GM19324 (cell line): ENCODE measurements around the gene PANX3.

Source experiments
- ATAC-seq: cut with Tn5 transposase; IDR thresholded peaks from one replicate; pipeline ENCODE4 v1.9.1; 2021; ENCODE audit warnings: mild to moderate bottlenecking, moderate library complexity; ENCODE audit not compliant: unreplicated experiment, low FRiP score

Gene PANX3

DNA sequence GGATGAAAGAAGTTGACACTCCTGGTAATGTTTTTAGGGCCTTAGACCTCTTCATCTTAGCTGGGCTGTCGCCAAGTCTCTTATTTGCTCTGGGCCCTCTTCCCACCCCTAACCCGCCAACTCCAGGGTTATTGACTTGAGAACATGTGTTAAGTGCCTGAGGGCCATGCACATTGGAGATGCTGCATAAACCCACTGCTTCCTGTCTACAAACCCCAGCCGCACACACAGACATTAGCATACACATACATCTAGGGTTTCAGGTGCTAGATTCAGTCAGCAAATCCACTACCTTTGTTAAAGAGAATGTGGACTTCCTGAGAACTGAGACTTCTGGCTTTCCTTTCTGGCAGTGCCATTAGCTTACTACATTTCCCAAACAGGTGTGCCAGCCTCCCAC, 817 bp downstream of the PANX3 start:
- no peak for ATAC-seq

DNA sequence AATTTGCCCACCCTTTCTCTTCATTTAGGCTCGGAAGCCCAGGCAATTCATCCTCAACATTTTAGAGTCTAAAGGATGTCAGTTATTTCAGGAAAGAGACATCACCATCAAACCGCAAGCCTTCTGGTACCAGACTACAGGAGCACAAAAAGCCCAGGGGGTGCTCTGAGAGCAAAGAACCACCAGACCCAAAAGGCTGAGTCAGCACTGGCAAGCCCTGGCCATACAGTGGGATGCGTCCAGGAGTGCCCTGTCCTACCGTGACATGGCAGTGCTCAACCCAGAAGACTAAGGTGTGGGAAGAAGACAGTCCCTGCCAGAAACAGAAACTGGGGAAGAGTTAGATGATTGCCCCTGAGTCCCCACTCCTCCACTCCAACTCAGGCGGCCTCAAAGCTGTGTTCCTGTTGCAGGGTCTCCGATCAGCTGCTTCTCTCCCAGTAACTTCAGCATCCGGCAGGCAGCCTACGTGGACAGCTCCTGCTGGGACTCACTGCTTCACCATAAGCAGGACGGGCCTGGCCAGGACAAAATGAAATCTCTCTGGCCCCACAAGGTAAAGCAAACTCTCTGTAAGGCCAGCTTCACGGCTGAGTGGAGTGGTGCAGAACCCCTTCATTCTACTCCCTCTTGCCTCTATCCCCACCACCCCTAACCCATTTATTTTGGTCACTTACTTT, 1.5 kb downstream of the PANX3 start:
- no peak for ATAC-seq

DNA sequence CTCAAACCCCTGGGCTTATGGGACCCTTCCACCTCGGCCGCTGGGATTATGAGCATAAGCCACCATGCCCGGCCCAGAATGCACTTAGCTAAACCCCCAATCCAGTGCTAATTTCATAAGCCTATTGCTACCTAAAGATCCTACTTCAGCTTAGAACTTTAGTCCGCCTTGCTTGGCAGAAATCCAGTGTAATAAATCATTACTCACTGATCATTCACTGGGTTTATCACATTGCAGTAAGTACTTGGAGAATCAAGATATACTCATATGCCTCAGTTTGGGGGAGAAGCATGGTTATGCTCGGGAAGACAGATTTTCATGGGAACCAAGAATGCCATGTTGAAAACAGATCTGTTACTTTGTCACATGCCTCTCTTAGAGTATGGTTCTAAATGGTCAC, 7.6 kb downstream of the PANX3 start:
- ATAC-seq: no peak

DNA sequence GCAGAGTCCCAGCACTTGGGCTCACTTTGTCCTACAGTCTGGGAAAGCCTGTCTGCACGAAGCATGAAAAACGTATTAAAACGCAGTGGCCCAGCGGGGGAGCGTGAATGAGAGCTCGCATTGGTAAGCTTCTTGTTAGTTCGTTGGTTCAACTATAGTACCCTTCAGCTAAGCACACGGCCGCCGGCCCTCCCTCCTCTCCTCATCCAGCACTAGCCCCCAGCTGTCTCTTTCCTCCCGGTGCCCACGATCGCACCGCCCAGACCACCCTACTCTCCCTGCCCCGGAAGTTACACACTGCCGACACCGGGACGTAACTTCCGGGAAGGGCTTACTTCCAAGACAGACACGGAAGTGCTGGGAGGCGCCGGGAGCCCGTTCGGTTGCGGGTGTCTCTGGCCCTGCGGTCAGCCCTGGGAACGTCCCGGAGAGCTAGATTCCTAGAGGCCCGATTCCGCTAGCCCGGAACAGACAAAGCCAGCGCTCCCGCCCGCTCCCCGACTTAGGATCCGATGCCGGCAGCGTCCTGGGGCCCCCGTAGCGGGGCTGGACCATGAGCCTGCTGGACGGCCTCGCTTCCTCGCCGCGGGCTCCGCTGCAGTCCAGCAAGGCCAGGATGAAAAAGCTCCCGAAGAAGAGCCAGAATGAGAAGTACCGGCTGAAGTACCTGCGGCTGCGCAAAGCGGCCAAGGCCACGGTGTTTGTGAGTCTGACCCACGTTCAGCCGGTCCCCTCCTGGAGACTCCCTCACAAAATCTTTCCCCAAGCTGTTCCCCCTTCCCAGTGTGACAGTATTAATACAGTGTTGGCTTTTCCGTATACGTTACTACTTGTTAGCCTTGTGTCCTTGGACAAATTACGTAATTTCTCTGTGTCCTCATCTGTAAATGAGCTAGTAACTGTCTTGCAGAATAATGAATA, 11.6 kb downstream of the PANX3 start, which contains the start of gene TBRG1:
TBRG1 (plus strand) TSS at position 334 of the 921 bp plus-strand sequence; CDS start at position 554, 220 bp downstream.
- ATAC-seq: peak; percentile 98

DNA sequence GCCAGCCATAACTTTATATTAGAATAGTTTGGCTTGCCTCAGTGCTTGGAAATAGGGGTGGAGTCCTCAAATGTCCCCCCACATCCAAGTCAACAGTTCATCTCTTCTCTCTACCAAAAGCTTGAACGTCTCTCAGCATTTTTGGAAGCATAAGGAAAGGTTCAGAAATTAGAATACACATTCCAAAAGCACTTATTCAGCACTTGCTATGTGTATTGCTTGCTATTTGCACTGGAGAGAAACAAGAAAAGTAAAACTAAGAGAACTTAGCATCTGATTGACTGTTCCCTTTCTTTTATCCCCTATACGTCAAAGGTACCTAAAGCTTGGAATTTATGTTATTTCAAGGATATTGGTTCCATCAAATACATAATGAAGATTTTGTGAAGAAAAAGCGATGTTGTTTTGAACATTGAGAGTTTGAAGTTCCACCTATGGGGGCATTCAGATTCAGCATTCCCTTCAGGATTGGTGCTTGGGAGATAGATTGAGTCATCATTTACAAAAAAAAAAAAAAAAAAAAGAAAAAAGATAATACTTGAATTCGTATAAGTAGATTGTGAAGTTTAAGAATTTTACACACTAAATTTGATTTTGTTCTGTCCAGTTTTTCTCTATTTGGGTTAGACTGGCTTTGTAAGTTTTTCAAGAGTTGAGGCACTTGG, 12.8 kb downstream of the PANX3 start:
- ATAC-seq: no peak

DNA sequence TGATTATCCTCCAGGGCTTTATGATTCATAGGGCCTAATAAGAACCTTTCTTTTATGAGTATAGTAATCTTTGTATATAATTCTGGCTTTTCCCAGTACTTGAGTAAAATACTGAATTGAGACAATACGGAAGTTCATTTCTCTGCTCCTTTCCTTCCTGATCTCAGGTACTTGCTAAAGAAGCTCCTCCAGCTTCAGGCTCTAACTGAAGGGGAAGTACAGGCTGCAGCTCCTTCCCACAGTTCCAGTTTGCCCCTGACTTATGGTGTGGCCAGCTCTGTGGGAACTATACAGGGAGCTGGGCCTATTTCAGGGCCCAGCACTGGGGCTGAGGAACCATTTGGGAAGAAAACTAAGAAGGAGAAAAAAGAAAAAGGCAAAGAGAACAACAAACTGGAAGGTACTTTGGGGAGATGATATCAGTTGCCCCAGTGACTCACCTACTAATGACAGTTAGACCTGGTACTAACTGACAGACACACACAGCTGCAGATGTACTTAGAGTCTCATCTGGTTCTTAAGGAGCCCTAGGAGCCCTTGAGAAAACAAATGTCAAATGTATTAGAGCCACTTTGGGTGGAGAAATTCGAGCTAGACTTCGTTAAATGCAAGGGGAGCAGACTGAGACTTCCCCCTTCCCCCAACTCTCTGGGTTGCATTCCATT, 14.4 kb downstream of the PANX3 start:
- no peak for ATAC-seq

DNA sequence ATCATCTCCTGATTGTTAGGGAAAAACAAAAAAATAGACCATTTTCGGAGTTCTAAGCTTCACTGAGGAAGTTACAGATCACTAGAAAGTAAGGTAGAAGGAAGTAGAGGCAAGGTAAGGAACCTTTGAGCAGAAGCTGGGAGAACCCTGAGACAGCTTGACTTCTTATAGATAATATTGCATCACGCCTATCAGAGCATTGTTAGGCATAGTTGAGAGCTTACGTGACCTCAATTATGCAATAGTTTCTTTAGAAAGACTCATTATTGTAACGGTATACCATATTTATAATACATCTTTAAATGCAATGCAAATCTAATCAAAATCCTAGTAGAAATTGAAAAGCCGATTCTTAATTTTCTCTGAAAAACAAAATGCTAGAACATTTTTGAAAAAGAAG, 16.3 kb downstream of the PANX3 start:
- ATAC-seq: no peak

DNA sequence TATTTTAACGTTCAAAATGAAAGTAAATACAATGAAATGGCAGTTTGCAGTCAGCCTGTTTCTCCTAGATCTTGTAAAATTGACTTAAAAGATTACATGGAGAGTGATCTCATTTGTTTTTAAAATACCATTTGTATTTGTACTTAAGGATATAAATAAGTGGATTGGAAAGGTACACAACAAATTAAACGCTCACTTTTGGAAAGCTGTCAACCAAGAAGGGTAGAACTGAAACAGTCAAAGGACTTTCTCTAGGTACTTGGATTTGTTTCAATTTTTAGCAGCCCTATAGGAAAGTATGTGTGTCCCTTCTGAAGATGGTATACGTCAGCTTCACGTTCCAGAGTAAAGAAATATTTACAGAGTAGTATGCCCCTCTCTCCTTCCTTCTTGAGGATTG, 18.7 kb downstream of the PANX3 start:
- ATAC-seq: no peak

DNA sequence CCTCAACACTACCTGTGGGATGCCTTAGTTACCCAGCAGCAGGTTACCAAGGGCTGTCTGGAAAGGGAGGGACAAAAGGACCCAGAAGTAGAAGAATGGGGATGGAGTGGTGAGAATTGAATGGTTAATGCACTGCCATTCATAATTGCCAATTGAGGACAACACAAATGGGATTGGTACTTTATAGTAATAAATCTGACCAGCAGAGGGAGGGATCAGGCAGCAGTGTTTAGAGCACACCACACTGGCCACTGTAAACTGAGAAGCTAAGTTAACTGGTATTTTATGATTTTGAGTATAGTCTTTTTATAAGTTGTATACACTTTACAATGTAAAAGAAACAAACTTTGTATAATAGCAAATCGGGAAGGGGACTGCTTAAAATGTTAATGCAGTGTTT, 22.1 kb downstream of the PANX3 start:
- ATAC-seq: no peak

DNA sequence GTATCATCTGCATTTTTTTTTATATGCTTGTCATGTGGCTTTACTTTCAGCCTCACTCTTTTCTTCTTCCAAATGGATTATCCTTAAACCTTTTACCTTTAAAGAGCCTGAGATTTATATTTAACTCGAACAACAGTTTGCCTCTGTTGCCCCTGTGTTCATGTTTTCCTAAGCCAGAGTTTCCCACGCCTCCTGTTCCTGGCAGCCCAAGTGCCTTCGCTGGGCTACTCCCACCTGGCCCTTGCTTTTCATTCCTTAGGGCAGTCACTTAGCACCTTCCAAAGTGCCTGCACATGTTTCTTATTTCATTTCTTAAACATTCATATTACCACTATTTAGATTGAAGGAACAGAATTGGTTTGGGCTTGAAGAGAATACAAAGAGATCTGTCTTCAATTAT, 24.7 kb downstream of the PANX3 start:
- no peak for ATAC-seq

DNA sequence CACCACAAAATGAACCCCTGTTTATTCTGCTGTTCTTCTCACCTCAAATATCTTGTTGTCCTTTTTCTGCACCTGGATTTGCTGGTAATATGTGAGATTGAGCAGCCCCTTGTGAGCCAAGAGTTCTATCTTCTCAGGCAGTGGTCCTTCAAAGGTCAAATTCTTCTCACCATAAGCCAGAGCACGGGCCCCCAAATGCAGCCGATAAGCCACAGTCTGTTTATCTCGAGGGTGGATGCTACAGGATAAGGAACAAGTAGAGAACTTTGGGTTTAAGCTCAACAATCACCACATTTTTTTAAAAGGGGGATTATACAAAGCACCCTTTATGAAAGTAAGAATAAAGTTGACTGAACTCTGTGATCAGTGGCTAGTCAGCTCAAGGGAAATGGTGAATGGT, 27.3 kb downstream of the PANX3 start:
- ATAC-seq: no peak

DNA sequence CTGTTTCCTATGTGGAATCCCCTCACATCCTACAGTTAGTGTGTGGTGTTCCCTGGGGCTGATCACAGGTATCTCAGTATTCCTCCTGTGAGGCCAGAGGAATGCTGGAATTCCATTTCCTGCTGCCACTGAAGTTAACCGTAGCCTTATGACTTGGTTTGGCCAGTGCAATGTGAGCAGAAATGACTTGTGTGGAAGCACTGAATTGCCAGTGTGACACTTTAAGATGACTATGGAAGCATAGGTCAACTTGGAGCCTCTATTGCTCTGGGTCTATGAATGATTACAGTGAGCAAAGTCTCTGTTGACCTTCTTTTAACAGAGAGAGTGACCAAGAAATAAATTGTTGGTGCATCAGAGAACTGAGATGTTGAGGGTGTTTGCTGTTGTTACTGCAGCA, 28.0 kb downstream of the PANX3 start:
- ATAC-seq: no peak

DNA sequence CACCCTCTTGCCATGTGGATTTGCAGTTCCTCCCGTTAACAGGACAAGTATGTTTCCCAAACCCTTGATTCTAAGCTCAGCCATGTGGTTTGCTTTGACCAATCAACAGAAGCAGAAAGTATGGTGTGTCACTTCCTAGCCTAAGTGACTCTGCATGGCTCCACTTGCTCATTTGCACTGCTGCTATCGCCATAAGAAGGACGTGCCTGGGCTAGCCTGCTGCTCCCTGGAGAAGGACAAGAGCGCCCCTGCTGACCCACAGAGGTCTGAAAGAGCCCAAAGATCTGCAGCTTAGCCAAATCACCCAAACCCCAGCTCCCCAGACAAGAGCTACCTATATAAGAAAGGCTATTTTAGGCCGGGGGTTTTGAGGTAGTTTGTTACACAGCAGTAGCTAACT, 29.4 kb downstream of the PANX3 start:
- no peak for ATAC-seq

DNA sequence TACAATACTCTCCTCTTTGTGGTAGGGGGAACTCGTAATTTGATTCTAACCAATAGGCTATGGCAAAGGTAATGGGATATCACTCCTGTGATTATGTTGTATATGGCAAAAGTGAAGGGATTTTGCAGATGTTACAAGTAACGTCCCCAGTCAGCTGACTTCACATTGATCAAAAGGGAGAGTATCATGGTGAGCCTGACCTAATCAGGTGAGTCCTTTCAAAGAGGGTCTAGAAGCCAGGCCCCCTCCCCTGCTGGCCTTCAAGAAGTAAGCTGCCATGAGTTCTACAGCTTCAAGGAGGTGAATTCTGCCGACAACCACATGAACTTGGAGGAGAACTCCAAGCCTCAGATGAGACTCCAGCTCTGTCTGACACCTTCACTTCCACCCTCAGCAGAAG, 31.4 kb downstream of the PANX3 start:
- ATAC-seq: no peak

DNA sequence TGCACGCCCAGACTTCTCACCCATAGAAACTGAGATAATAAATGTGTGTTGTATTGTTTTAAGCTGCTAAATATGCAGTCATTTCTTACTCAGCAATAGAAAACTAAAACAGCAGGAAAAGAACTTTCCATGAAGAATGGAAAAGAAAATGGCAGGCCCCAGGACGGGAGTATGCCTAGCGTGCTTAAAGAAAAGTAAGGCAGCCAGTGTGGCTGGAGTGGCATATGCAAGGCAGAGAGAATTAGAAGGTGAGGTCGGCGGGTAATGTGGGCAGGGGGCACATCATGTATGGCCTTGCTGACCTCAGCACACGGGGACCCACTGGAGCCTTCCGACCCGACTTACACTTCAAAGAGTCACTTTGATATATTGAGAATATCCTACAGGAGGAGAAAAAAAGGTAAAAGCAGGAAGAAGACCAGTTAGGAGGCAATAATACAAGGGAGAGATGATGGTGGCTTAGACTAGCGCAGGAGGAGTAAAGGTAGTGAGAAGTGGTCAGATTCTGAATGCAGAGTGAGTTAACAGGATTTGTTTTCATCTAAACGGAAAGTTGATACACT, 31.9 kb downstream of the PANX3 start:
- ATAC-seq: no peak

DNA sequence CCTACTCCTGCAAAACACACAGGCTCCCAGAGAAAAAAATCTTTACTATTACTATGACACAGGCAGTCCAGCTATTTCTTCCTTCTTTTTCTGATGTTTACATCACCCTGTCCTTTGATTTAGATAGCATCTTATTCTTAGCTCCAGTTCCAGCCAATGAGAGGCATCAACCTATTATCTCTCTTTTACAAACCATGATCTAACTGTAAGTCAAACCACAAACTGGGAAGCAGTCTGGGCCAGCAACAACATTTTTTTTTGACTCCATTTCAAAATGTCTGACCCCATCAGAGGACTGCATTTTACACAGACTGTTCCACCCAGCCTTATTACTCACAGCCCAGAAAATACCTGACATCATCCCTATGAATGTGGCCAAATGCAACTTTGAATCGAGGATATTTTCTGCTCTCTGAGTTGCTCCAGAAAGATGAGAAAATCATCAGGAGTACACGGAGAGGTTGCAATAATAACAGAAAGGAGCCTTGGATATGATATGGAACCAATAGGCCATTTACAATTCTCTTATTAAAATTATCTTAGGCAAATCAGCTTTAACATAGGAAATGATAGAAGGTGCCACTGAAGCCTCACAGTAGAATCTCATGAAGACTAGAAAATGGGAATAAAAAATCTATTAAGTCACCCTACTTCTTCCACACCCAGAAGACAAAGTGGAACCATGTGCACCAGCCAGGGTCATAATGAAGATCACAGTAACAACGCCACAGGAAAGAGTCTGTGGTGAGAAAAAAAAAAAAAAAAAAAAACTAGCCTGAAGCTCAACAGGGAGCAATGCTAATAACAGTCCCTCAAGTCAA, 32.6 kb downstream of the PANX3 start:
- ATAC-seq: no peak

DNA sequence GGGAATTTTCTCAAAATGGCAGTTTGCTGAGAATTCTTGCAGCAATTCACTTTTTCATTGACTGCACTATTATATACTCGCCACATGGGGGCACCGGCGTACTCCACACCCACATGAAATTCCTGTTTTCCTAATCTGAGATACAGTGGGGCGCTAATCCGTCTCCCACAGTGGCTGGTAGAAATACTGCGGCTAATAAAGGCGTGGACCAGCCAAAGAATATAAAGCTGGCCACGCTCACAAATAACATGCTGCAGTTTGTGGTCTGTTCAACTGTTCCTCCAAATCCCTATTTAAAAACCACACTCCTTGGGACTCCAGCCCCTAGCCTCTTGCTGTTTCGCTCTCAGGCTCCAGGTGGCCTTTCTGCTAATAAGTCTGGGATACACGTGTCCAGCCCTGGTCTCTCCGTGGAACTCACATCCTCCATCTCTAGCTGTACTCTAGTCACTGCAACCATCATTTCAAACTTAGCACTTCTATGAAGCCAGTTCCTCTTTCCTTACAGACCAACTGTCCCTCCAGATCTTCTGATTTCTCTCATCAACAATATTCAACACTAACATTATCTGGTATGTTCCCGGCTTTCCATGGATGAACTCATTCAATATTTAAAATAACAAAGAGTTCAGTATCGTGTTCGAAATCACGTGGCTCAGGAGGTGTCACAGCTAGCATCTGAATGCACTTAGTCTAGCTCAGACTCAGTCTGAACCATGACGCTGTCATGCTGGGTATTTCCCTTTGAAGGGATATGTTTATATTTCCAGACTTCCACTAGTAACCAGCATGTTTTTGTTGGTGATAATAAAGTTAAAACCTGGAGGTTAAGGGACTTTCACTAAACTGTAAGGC, 33.4 kb downstream of the PANX3 start:
- no peak for ATAC-seq

DNA sequence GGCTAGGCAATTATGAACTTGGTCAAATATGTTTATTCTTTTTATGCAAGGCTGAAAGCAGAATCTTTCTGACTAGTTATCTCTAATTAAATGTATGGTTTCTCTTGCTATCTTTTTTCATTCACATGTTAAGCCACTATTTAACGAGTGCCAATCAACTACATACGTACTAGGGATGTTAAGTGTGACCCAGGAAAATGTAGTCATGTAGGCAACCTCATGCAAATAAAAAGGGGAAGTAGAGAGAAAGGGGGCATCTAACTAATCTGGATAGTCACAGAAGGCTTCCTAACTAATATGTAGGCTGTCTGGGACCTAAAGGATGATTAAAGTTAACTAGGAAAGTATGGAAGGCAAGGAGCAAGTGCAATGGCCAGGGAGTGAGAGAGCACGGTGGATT, 34.9 kb downstream of the PANX3 start:
- ATAC-seq: no peak

DNA sequence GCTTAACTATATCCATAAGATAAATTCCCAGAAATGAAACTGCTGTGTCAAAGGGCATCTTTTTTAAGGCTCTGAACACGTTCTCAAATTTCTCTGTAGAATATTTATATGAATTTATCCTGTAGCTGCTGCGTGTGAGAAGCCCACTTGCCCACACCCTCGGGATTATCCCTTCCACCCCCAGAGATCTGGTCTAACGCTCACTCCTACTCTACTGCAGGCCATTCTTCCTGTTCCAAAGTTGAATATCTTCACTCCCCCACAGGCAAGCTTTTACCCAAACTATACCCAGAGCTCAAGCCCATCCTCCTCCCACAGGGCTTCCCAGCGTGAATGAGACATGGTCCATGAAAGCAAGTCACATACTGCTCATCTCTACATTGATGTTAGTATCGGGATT, 37.4 kb downstream of the PANX3 start:
- ATAC-seq: no peak
